Lung microvascular endothelial cell (primary cell): ENCODE measurements around the gene SLC35E2B. TPM values are rescaled to one million over a fixed set of nuclear protein-coding genes. Genes with fewer than 3 reads are reported as not detected.
"Not testable (repeated sequence)": the region's sequence is repeated elsewhere in the genome, so short reads cannot be mapped to it uniquely, and the experiment has no call there.

Source experiments
- DNase-seq, 2 donors: peaks; one replicate each; pipeline versions ENCODE4 v3.0.0 to v3.0.0-alpha.2; 2010; ENCODE audit warnings: low read depth in 2 of 2
- total RNA-seq: library from RNA; depleted of rRNA; stranded (reverse); fragments of >200 nt; gene quantifications from 2 replicates; pipeline ENCODE4 v1.2.1, GENCODE V29; 2014

The SLC35E2B gene
- total RNA-seq, 1 donor from 2014 or later: 21.6 TPM

DNA sequence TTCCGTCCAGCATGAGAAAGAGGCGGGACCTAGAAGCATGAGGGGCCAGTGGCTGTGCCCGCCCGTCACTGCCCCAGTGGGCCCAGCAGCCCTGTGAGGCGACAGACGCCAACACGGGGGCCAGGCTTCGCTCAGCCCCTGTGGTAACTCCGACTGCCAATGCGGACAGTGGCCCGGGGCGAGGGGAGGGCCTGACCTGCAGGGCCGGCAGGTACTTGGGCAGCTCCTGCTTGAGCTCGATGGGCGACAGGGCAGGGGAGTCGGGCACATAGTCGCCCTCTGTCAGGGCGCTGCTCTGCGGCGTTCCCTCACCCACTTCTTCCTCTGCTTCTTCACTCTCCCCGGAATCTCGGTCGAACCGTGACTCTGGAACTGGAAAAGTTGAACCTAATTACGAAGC lies 52.5 kb downstream of the SLC35E2B start:
- DNase-seq: not testable (repeated sequence)

DNA sequence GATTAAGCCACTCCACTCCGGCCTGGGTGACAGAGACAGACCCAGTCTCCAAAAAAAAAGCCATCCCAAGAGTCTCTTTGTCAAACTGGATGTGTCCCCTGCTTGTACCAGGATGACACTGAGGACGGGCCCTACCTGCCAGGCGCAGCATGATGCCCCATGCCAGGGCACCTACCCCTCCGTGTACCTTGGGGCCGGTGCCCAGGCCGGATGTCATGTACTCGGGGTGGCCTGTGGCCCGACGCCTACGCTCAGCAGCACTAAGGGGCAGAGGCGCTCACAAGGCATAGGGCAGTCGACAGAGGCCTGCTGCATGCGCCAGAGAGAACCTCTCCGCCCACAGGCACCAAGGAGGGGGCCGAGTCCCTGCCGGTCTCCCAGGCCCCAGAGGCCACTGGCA lies 53.2 kb downstream of the SLC35E2B start:
- DNase-seq: not testable (repeated sequence)

DNA sequence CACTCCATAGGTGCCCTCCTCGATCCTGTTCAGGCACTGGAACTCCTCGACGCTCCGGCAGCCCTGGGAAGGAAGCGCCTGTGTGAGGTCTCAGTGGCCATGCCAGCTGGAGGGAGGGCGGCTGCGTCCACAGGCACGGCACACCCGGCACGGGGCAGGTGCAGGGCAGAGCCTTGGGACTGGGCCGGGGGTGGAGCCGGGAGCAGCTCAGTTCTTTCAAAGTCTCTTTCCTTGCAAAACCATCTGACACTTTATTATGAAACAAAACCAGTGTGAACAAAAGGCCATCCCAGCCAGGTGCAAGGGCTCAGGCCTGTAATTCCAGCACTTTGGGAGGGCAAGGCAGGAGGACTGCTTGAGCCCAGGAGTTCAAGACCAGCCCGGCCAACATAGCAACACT lies 54.1 kb downstream of the SLC35E2B start:
- DNase-seq: not testable (repeated sequence)

DNA sequence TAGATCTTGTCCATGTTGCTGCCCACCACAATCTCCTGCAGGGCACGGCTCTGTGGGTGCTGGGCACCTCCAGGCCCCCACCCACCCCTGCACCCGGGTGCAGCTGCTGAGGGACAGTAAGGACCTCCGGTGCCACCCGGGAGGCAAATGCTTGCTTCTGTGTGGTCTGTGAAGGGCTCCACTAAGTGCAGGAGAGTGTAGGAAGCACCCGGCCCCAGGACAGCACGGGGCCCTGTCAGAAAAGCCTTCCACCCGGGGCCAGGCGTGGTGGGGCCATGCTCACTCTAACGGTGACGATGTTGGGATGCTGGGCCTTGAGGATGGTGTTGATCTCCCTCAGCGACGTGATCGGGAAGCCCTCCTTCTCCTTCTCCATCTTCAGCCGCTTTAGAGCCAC lies 55.1 kb downstream of the SLC35E2B start:
- DNase-seq: not testable (repeated sequence)

DNA sequence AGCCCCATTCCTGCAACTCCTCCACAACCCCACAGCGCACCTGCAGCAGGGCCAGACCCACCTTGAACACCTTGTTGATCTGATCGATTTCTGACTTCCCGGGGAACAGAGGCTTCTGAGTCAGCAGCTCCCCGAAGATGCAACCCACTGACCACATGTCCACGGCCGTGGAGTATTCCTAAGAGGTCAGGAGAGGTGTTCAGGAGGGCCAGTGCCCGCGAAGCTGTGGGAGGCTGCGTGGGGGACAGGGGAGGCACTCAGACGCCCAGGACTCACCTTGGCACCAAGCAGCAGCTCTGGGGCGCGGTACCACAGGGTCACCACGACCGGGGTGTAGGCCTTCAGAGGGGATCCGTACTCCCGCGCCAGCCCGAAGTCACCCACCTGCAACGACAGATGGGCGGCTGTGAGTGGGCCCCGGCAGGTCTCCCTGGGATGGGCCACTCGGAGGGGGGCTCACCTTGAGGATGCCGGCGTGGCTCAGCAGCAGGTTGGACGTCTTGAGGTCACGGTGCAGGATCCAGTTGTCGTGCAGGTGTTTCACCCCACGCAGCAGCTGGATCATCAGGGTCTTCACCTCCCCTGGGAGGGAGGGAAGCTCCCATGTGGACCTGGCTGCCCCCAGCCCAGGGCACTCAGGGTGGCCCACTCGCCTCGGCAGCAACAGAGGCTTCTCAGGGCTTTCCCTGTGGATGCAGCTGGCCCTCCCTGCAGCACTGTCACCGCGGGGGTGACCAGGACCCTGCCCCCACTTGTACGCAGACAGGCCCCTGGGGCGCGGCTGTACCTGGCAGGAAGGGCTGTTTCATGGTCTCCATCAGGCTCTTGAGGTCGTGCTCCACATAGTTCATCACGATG lies 55.7 kb downstream of the SLC35E2B start:
- not testable (repeated sequence) for DNase-seq

DNA sequence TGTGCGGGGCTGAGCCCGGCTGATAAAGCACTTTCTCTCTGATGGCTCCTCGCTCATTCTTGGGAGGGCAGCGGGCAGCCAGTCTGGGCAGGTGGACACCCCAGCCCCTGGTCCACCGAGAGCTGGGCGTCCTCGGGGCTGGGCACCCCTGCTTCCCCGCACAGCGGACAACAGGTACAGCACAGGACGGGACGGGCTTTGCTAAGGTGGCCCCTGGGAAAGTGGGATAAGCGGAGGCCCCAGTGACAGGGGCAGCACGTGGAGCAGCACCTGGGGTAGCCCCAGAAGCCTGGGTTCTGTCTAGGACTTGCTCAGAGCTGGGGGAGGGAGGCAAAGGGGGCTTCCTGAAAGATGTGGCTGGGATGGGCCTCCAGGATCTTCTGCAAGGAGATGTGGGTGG lies 58.0 kb downstream of the SLC35E2B start:
- not testable (repeated sequence) for DNase-seq

DNA sequence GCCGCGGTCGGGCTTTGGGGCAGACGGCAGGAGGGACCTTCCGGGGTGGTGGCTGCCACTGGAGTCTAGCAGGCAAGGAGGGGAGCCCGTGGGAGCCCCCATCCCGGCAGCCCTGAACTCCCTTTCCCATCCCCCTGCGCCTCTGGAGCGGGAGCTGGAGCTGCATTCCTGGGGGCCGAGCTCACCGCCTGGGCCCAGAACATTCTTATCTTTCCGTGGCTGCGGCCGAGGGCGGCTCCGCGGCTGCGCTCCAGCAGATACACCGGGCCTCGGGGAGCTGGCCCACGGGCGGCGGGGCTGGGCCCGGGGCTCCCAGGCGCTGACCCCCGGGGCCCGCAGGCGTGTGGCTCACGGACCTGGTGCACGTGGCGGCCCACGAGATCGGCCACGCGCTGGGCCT lies 59.2 kb downstream of the SLC35E2B start:
- not testable (repeated sequence) for DNase-seq

DNA sequence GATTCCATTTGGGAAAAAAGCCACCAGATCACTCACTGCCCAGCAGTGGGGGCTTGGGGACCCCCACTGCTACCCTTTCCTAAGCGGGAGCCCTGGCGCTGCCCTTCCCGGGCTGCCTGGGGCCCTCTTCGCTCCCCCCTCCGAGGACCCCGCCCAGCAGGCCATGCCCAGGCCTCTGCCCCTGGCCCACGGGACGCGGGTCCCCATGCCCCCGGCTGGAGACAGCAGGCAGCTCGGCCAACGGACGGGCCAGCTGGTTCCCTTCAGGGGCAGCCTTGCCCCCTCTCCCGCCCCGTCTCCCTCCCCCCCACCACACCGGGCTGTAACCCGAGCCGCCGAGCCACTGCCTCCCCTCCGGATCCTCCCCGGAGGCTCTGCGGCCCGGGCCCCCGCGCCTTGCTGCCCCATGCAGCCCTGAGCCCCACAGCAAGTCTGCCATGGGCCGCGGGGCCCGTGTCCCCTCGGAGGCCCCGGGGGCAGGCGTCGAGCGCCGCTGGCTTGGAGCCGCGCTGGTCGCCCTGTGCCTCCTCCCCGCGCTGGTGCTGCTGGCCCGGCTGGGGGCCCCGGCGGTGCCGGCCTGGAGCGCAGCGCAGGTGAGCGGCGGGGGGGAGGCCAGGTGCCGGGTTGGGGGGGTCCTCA lies 60.7 kb downstream of the SLC35E2B start, which contains the start of gene MMP23B:
MMP23B (plus strand) TSS at position 392 of the 639 bp plus-strand sequence; CDS start at position 438, 46 bp downstream.
- DNase-seq: no peak

DNA sequence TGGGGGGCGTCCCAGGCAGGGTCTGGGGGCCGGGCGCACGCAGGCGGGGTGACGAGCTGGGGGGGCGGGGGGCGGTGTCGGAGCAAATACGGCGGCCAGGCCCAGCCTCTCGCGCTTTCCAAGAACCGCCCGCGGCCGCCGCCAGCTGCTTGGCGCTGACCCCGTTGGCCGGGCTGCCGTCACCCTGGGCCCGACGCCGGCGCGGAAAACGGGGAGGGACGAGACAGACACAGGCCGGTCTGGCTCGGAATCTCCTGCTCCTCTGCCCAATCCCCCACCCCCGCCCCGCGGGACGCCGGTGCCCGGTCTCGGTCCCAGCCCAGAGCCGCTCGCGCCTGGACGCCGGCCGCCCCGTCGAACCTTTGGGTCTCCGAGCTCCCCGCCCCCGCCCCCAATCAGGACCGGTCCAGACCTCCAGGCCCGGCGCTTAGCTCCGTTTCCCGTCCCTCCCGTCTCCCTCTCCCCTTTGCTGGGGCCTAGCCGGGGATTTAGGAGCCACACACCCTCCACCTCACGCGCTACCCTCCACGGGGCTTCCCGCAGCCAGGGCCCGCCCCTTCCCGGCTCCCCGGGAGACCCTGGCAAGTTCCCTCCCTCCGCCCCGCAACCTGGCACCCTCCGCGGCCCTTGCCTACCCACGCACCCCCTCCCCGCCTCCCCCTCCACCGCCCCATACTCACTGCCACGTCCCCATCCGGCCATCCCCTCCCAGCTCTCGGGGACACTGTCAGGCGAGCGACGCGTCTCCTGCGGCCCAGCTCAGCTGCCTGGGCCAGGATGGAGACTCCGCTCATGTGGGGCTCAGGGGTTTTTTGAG lies 61.4 kb downstream of the SLC35E2B start:
- DNase-seq: peak in 1 of 2 donors; percentile 4

DNA sequence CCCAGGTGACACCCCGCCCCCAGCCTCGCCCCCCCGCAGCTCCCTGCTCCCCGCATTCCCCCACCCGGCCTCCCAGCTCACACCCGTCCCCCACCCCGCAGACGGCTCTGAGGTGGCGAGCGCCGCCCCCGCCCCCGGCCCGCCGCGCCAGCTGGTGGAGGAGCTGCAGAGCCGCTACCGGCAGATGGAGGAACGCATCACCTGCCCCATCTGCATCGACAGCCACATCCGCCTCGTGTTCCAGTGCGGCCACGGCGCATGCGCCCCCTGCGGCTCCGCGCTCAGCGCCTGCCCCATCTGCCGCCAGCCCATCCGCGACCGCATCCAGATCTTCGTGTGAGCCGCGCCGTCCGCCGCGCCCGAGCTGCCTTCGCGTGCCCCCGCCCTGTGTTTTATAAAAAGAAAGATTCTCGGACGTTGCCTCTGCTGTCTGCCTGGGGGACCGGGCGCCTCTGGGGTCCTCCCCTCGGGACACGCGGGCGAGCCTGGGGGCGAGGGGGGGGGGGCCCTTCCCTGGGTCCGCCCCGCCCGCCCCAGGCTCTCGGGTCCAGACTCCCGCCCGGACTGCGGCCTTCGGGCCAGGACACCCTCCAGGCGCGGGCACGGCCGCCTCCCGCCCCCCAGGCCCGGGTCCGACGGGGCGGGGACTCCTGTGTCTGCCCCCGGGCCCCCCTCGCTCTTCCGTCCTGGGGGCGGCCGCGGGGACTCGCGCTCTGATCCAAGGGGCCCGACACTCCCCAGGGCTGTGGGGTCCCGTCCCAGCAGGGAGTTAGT lies 62.2 kb downstream of the SLC35E2B start:
- peak; percentile 60 to 82 for DNase-seq

DNA sequence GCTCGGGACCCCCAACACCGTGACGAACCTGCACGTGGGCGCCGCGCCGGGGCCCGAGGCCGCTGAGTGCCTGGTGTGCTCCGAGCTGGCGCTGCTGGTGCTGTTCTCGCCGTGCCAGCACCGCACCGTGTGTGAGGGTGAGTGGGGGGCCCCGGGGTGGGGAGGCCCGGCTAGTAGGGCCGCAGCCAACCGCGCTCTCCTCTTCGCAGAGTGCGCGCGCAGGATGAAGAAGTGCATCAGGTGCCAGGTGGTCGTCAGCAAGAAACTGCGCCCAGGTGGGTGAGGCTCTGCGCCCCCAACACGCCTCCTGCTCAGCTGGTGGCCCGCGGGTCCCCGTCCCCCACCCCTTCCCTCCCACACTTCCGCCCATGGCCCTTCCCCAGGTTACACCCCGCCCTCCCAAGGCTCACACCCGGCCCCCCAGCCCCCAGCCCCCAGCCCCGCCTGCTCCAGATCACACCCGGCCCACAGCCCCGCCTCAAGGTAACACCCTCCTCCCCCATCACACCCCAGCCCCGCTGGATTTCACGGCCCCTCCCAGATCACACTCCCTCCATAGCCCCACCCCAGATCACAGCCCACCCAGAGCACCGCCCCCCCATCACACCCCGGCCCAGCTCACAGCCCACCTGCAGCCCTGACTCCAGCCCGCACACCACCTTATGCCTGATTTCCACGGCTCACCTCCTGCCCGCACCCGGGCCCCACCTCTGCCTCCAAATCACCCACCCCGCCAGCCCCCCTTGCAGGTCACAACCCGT lies 63.0 kb downstream of the SLC35E2B start:
- DNase-seq: no peak

DNA sequence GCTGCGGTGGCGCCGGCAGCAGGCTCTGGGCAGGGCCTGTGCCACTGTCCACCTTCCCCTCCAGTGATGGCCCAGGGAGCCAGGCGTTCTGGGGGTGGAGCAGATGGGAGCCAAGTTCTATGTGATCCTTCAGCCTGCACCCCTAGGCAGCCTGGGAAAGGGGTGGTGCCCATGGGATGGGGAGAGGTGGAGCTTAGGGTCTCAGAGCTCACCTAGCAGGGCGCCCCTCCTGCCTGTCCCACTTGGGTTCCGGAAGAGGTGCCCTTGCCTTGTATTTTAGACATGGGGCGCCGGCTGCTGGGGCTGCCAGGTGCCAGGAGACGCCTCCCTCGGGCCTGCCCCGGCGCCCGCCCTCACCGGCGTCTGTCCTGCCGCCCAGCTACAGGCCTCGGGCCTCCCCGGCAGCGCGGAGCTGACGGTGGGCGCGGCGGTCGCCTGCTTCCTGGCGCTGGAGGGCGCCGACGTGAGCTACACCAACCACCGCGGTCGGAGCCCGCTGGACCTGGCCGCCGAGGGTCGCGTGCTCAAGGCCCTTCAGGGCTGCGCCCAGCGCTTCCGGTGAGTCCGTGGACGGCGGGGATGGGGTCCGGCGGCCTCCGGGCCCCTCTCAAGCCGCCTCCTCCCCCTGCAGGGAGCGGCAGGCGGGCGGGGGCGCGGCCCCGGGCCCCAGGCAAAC lies 63.7 kb downstream of the SLC35E2B start:
- no peak for DNase-seq

DNA sequence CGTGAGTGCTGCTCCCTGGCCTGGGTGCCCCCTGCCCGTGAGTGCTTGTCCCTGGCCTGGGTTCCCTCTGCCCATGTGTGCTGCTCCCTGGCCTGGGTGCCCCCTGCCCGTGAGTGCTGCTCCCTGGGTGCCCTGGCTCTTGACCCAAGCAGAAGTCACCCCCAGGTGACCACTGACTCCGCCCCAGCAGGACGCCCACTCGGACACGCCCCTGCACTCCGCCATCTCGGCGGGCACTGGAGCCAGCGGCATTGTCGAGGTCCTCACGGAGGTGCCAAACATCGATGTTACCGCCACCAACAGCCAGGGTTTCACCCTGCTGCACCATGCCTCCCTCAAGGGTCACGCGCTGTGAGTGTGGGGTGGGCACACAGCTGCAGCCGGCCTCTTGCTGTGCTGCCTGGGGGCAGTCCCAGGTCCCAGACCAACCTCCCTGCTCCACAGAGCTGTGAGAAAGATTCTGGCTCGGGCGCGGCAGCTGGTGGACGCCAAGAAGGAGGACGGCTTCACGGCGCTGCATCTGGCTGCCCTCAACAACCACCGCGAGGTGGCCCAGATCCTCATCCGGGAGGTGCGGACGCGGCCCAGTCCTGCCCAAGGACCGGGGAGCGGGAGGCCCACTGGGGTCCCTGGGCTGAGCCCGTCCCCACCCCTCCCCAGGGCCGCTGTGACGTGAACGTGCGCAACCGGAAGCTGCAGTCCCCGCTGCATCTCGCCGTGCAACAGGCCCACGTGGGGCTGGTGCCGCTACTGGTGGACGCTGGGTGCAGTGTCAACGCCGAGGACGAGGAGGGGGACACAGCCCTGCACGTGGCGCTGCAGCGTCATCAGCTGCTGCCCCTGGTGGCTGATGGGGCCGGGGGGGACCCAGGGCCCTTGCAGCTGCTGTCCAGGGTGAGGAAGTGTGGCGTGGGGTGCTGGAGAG lies 64.5 kb downstream of the SLC35E2B start:
- DNase-seq: no peak

DNA sequence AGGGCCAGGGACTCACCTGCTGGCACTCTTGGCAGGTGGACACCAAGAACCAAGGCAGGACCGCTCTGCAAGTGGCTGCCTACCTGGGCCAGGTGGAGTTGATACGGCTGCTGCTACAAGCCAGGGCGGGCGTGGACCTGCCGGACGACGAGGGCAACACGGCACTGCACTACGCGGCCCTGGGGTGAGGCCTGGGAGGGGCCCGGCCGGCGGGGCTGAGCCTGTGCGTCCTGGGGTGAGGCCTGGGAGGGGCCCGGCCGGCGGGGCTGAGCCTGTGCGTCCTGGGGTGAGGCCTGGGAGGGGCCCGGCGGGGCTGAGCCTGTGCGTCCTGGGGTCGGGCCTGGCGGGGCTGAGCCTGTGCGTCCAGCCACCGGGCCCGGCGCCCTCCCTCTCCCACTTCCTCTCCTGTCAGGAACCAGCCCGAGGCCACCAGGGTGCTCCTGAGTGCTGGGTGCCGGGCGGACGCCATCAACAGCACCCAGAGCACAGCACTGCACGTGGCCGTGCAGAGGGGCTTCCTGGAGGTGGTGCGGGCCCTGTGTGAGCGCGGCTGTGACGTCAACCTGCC lies 65.2 kb downstream of the SLC35E2B start:
- no peak for DNase-seq

DNA sequence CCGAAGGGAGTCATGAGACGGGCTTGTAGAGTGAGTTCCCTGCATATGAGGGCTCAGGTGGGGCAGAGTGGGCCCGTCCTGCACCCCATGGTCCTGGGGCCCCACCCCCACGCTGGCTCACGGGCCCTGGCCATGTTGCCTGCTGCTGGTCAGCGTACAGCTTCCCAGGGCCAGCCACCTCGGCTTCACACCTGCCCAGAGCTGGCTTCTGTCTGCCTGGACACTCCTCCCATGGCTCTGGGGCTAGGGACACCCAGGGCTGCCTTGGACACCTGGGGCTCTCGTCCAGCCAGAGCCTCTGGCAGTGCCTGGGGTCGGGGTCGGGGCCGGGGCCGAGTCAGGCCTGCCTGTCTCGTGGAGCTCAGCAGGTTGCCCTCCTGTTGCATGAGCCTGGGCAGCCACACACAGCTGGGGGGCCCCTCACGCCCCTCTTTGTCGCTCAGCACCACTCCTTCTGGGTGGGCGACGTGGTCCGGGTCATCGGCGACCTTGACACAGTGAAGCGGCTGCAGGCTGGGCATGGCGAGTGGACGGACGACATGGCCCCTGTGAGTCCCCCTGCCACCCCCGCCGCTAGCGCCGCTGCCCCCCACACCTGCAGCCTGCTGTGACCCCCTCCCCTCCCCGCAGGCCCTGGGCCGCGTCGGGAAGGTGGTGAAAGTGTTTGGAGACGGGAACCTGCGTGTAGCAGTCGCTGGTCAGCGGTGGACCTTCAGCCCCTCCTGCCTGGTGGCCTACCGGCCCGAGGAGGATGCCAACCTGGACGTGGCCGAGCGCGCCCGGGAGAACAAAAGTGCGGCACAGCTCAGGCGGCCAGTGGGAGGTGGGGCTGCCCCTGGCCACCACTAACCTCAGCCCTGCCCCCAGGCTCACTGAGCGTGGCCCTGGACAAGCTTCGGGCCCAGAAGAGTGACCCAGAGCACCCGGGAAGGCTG lies 66.1 kb downstream of the SLC35E2B start:
- no peak for DNase-seq

DNA sequence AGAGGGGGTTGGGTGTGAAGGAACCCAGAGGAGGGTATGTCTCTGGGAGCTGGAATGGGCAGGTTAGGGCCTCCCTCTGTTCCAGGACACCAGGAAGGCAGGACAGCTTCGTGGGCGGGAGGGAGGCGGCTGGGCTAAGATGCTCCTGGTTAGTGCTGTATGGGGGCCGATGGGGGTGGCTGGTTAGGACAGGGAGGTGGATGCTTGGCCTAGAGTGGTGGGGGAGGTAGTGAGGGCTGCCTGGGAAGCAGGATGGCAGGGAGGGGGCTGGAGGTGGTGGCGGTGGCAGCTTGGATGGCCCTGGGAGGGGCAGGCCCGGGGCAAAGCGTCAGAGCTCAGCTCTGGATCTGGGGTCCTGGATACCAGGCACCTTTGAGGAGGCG lies 66.8 kb downstream of the SLC35E2B start:
- DNase-seq: no peak

DNA sequence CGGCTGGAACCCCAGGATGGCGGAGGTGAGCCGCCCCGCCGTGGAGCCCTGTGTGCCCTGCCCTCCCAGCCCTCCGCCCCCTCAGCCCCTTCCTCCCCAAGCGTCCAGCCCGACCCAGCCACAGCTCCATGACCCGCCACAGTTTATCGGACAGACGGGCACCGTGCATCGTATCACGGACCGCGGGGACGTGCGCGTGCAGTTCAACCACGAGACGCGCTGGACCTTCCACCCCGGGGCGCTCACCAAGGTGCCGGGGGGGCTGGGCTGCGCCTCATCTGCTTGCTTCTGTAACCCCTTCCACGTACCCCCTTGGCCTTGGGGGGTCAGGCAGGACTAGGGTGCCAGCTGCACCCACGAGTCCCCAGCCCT lies 67.2 kb downstream of the SLC35E2B start:
- no peak for DNase-seq
